Fibroblast of the aortic adventitia (primary cell): ENCODE results near the gene ARHGAP40. TPM values are rescaled to one million over a fixed set of nuclear protein-coding genes. Genes with fewer than 3 reads are reported as not detected.

ENCODE experiments used
- DNase-seq: peaks from one replicate; pipeline ENCODE4 v3.0.0-alpha.2; 2010; ENCODE audit warnings: low read depth
- H3K4me3 ChIP-seq: 2 replicates; pipeline ENCODE4 v1.5.1; 2011; ENCODE audit warnings: low read depth, mild to moderate bottlenecking, control low read depth, low read length, moderate library complexity
- total RNA-seq: library from RNA; depleted of rRNA; stranded (reverse); fragments of >200 nt; gene quantifications from 2 replicates; pipeline ENCODE4 v1.2.3, GENCODE V29; 2012; ENCODE audit warnings: low replicate concordance
- TF ChIP-seq, protein P1 (sequence below): IDR thresholded peaks from 2 replicates; pipeline ENCODE4 v1.5.1; 2011; ENCODE audit warnings: mild to moderate bottlenecking, low read length, control low read depth, inconsistent platforms; ENCODE audit not compliant: insufficient read depth

Gene ARHGAP40
- total RNA-seq, 1 donor: not detected

DNA sequence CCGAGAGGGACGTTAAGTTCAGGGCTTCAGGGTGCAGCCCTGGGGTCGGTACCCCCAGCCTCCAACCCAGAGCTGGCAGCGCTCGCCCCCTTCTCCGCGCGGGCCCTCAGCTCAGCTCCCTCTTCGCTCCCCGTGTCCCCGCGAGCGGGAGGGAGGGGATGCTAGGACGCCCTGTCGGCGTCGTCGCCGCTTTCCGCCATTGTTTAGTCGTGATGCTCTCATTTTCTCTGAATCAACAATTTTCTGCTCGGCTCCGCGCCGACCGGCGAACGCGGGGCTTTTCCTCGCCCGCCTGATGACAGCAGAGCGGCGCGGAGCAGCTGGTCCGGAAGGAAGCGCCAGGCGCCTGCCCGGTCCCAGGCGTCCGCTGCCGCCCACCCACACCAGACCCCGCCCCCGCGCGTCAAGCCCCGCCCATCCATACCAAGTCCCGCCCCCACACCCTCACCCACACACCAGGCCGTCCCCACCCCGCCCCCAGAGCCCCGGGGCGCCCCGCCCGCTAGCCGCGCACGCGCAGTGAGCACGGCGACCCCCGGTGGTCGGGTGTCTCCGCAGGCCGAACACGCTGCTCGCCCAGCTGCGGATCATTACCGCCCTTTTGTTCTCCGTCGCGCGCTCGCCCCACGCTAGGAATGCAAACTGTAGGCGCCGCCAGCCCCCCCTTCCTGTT is 72.6 kb downstream of the ARHGAP40 start:
- TF ChIP-seq, protein P1, sequence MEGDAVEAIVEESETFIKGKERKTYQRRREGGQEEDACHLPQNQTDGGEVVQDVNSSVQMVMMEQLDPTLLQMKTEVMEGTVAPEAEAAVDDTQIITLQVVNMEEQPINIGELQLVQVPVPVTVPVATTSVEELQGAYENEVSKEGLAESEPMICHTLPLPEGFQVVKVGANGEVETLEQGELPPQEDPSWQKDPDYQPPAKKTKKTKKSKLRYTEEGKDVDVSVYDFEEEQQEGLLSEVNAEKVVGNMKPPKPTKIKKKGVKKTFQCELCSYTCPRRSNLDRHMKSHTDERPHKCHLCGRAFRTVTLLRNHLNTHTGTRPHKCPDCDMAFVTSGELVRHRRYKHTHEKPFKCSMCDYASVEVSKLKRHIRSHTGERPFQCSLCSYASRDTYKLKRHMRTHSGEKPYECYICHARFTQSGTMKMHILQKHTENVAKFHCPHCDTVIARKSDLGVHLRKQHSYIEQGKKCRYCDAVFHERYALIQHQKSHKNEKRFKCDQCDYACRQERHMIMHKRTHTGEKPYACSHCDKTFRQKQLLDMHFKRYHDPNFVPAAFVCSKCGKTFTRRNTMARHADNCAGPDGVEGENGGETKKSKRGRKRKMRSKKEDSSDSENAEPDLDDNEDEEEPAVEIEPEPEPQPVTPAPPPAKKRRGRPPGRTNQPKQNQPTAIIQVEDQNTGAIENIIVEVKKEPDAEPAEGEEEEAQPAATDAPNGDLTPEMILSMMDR: no peak
- peak overlapping the region; percentile 66 for H3K4me3 ChIP-seq
- peak; percentile 36 for DNase-seq

DNA sequence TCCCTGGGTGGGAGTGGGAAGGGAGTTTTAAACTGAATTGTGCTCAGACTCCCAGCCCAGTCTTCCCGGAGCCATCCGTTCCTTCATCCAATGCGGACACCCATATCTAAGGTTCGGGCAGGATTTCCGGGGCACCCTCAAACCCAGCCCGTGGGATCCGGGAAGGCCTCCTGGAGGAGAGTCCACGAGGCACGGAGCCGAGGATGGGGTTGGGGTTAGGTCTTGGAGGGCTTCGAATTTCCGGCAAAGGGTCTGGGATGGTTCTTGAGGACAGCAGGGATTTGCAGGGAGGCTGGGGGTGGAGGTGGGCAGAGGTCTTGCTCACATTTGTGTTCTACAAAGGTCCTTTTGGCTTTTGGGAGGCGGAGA is 73.1 kb downstream of the ARHGAP40 start:
- H3K4me3 ChIP-seq: peak overlapping the region; percentile 28
- no peak for DNase-seq
- TF ChIP-seq, protein P1: no peak

DNA sequence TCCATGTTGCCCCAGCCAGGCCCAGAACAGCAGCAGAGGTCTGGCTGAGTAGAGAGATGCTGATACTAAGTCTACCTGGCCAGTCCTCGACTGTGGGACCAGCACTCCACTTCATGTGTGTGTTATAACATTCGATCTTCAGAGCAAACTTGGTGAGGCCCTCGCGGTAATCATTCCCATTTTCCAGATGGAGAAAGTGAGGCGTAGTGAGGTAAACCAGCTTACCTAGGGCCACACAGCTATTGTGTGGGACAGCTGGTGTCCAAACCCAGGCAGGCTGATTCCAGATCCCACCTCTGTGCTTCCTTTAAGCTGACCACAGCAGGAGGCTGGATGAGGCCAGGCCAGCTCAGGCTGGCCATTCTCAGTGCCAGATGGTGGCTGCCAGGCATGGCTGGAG is 75.0 kb downstream of the ARHGAP40 start:
- H3K4me3 ChIP-seq: no peak overlapping the region
- DNase-seq: no peak
- TF ChIP-seq, protein P1: no peak

DNA sequence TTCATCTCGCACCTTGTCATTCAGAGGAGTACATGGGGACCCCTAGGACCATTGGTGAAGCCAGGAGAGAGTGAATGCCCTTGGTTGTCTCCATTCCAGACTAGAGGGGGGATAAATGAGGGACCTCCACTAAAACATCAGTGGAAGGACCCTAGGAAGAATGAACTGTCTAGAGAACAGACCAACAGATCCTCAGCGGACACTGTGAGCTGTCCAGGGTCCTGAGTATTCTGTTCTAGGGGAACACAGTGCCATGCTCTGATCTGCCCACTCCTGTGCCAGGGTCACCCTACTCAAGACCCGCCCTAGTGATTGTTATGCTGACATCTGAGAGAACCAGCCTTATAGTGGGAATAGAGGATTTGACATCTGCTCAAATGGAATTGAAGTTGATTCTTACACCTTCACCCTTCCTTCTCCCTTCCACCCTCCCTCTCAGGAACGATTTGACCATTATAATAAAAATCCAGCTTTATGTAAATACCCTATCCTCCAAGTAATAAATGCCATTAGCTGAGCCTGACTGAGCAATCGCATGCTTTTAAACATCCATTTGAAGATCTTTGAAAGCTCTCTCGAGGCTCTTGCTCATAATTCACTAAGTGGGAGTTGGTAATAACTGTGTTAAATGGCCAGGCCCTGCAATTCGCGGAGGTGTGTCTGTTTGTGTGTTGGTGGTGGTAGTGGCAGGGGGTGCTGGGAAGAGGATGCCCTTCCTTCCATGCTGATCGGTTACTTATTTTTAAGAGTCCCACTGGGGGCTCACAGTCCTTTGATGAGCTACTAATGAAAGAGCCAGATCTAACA is 79.1 kb downstream of the ARHGAP40 start:
- TF ChIP-seq, protein P1: no peak
- no peak overlapping the region for H3K4me3 ChIP-seq
- DNase-seq: peak; percentile 39

DNA sequence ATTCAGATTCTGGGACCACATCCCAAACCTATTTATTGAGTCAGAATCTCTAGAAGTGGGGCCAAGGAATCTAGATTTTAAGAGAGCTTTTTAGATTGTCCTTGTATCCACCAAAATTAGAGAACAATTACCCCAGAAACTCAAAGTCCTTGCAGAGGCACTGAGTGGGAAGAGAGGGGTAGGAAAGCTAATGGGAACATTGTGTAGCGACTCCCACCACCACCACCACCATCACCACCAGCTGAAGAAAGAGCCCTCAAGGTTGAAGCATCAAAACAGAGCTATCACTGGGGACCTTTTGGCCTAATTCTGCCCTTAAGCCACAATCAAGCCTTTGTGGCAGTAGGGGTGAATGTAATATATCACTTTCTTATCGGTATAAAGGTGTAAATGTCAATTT is 83.7 kb downstream of the ARHGAP40 start:
- DNase-seq: no peak
- TF ChIP-seq, protein P1: no peak

DNA sequence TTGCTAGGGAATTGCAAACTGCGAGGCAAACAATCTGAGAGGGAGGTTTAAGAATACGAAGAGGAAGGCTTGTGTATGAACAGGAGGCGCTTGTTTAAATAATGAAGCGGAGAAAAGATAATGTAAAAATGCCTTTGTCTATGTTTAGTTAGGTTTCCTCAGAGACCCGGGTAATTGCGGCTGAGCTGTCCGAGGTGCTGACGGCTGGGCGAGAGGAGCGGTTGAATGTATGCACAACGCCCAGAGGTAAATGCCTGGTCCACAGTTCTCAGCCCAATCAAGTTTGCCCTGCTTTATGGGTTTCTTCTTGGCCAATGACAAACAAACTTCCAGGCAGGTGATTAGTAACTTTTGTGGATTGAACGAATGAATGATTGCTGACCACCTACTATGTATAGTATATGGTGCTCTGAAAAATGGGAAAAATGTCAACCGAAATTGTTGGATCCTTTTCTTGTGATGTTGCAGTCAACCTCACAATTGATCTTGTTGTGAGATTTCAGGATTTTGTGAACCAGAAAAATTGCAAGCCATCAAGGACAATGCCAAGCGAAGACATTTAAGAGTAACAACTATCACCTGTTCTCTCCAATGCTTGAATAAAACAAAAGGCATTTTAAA is 84.4 kb downstream of the ARHGAP40 start:
- TF ChIP-seq, protein P1: no peak
- DNase-seq: peak; percentile 47
- no peak overlapping the region for H3K4me3 ChIP-seq

More for the DNA sequence above, 83.7 kb downstream of the ARHGAP40 start:
- no peak overlapping the region for H3K4me3 ChIP-seq
